Testis (tissue), 3 donors: ENCODE data around the gene PPP6R3. TPM values are rescaled to one million over a fixed set of nuclear protein-coding genes. Genes with fewer than 3 reads are reported as not detected.

Source experiments
- DNase-seq: peaks from one replicate; pipeline ENCODE4 v3.0.0-alpha.2; 2019
- H3K27ac ChIP-seq, 2 donors: fragments of 200-600 bp; sonication (generic); one replicate each; pipeline ENCODE4 v1.5.1; 2019
- H3K27me3 ChIP-seq: fragments of 200-600 bp; sonication (generic); one replicate; pipeline ENCODE4 v1.5.1; 2019
- H3K36me3 ChIP-seq: fragments of 200-600 bp; sonication (generic); one replicate; pipeline ENCODE4 v1.5.1; 2017; ENCODE audit warnings: low read depth; ENCODE audit errors: missing control alignments
- H3K4me1 ChIP-seq: fragments of 200-600 bp; sonication (generic); one replicate; pipeline ENCODE4 v1.5.1; 2019
- H3K4me3 ChIP-seq, 2 donors: fragments of 200-600 bp; sonication (generic); one replicate each; pipeline ENCODE4 v1.5.1; 2017 to 2019
- H3K9me3 ChIP-seq: fragments of 200-600 bp; sonication (generic); one replicate; pipeline ENCODE4 v1.5.1; 2017
- POLR2A ChIP-seq: fragments of 450-650 bp; IDR thresholded peaks from one replicate; pipeline ENCODE4 v1.6.1; 2017; ENCODE audit warnings: antibody characterized with exemption, mild to moderate bottlenecking, moderate library complexity
- WGBS, 2 donors: methylation state at CpG; one replicate each; pipeline ENCODE4 v1.1.5; 2018; 5-methylcytosine and 5-hydroxymethylcytosine counted together
- intact Hi-C: fragments of 100-400 bp; cut with DNase I; formaldehyde crosslinking; loops from one replicate; pipeline ENCODE4 v1.15.1; 2023; ENCODE audit warnings: low total_unique reads
- polyA plus RNA-seq: library from polyadenylated mRNA; stranded (reverse); fragments of 350-450 nt; fragmentation: Illumina TruSeq; extraction: RNeasy Lipid Tissue Mini Kit (QIAGEN cat#74804); gene quantifications from one replicate; pipeline ENCODE4 v1.2.3, GENCODE V29; 2014; ENCODE audit warnings: low read depth, low replicate concordance; ENCODE audit not compliant: insufficient read depth
- total RNA-seq, 2 donors: library from RNA; depleted of rRNA; stranded (reverse); fragments of >200 nt; gene quantifications; one replicate each; pipeline ENCODE4 v1.2.3, GENCODE V29; 2016
- TF ChIP-seq, protein P1 (sequence below), 3 experiments: fragments of 450-650 bp in 2 of 3; fragments of 200-600 bp in 1 of 3; sonication (generic) in 1 of 3; IDR thresholded peaks; one replicate each; pipeline ENCODE4 v1.5.1; 2016 to 2019; ENCODE audit warnings: antibody characterized with exemption in 3 of 3, mild to moderate bottlenecking in 2 of 3, moderate library complexity in 1 of 3

PPP6R3 gene
- total and polyA plus RNA-seq, 3 donors from 2014 or later, result 88.5 to 190 (median 188) TPM

DNA sequence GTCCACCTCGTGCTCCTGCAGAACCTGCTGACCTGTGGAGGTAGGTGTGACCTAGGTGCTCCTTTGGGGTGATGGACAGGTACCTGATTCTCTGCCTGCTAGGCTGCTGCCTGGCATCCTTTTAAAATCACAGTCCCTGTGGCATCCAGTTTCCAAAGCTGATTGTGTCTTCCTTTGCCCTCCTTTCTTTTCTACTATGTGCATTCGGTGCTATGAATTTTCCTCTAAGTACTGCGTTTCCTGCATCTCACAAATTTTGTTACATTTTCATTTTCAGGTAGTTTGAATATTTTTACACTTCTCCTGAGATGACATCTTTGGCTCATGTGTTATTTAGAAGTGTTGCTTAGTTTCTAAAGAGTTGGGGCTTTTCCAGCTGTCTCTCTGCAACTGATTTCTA lies 30.9 kb upstream of the PPP6R3 start:
- no peaks in the 10 kb centered on the region for H3K9me3 ChIP-seq
- H3K36me3 ChIP-seq, result no peaks in the 10 kb centered on the region
- H3K27ac ChIP-seq, result no peak overlapping the region
- intact Hi-C loops, result no loop called here
- no peak overlapping the region for H3K4me3 ChIP-seq
- H3K4me1 ChIP-seq, result no peaks in the 10 kb centered on the region
- no peaks in the 10 kb centered on the region for H3K27me3 ChIP-seq
- WGBS, 2 donors, result 94 to 97% methylated on average over 3 of the region's 3 CpGs
- no peak for DNase-seq
- TF ChIP-seq, protein P1, sequence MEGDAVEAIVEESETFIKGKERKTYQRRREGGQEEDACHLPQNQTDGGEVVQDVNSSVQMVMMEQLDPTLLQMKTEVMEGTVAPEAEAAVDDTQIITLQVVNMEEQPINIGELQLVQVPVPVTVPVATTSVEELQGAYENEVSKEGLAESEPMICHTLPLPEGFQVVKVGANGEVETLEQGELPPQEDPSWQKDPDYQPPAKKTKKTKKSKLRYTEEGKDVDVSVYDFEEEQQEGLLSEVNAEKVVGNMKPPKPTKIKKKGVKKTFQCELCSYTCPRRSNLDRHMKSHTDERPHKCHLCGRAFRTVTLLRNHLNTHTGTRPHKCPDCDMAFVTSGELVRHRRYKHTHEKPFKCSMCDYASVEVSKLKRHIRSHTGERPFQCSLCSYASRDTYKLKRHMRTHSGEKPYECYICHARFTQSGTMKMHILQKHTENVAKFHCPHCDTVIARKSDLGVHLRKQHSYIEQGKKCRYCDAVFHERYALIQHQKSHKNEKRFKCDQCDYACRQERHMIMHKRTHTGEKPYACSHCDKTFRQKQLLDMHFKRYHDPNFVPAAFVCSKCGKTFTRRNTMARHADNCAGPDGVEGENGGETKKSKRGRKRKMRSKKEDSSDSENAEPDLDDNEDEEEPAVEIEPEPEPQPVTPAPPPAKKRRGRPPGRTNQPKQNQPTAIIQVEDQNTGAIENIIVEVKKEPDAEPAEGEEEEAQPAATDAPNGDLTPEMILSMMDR (IDR thresholded peaks at IDR 0.05), result no peak
- TF ChIP-seq POLR2A, result no peak

DNA sequence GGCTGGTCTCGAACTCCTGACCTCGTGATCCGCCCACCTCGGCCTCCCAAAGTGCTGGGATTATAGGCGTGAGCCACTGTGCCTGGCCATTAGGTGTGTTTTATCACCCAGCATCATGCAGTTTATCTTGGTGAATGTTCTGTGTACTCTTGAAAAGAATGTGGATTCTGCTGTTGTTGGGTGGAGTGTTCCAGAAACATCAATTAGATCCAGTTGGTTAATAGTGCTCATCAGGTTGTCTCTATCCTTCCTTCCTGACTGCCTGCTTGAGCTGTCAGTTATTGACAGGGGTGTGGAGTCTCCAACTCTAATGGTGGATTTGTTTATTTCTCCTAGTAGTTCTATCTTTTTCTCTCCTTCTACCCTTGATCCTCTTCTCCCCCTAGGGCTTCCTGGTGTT lies 30.2 kb upstream of the PPP6R3 start:
- Histone ChIP-seq H3K27ac (no peak overlapping the region), H3K9me3 (no peaks in the 10 kb centered on the region), H3K4me1 (no peaks in the 10 kb centered on the region), H3K27me3 (no peaks in the 10 kb centered on the region), H3K36me3 (no peaks in the 10 kb centered on the region), H3K4me3 (no peak overlapping the region)
- no peak for DNase-seq
- intact Hi-C loops, result no loop called here
- TF ChIP-seq, protein P1 (IDR thresholded peaks at IDR 0.05), result no peak
- TF ChIP-seq POLR2A, result no peak
- 88 to 100% methylated on average over 5 of the region's 5 CpGs for WGBS, 2 donors

DNA sequence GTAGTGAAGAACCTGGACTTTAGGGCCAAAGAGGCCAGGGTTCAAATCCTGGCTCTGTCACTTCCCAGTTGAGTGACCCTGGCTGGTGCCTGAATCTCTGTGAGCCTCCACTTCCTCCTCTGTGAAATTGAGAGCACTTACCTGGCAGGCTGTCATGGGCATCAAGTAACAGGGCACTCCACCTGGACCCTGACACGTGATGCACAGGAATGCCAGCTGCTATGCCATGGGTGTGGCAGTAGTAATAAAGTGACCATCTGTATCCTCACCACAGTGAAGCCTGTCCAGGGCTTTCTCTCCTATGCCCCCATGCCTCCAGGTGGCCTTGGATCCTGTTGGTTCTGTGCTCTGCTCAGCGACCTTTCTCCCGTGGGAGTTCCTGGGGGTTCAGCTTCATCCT lies 29.8 kb upstream of the PPP6R3 start:
- TF ChIP-seq, protein P1 (IDR thresholded peaks at IDR 0.05), result no peak
- TF ChIP-seq POLR2A, result no peak
- Histone ChIP-seq H3K27ac (no peak overlapping the region), H3K36me3 (no peaks in the 10 kb centered on the region), H3K27me3 (no peaks in the 10 kb centered on the region), H3K9me3 (no peaks in the 10 kb centered on the region), H3K4me1 (no peaks in the 10 kb centered on the region), H3K4me3 (no peak overlapping the region)
- WGBS, 2 donors, result 76 to 80% methylated on average over 3 of the region's 3 CpGs
- no peak for DNase-seq
- intact Hi-C loops, result no loop called here

DNA sequence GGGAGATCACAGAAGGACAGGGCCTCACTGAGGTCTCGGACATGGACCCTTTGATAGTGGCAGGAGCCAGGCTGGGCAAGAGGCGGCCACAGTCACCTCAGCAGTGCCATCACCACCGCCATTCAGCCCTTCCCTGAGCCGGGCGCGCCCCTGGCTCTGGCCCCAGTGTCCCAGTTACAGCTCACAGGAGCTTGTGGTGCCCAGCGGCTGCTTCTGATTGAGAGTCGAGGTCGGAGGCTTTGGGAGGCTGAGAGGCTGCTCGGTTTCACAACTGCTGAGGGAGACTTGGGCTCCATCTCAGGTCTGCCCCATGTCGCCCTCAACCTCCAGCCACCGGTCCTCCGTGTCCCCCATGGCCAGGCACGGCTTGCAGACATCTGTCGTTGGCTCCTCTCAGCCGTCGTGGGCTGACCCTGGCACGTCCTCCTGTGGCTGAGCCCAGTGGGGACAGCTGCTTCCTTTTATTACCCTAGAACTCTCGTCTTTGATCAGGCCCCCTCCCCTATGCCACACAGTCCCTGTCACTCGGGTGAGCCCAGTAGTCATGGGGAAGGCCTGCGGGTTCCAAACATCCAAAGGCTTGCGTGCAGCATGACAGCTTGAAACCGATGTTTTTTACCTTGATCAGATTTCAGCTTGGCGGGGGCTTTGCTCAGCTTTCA lies 28.4 kb upstream of the PPP6R3 start:
- no peak for DNase-seq
- H3K36me3 ChIP-seq, result no peaks in the 10 kb centered on the region
- no peak overlapping the region for H3K4me3 ChIP-seq
- no peaks in the 10 kb centered on the region for H3K9me3 ChIP-seq
- H3K4me1 ChIP-seq, result no peaks in the 10 kb centered on the region
- intact Hi-C loops, result no loop called here
- 89 to 93% methylated on average over 4 to 24 of the region's 24 CpGs for WGBS, 2 donors
- TF ChIP-seq POLR2A, result no peak
- TF ChIP-seq, protein P1 (IDR thresholded peaks at IDR 0.05), result no peak
- H3K27me3 ChIP-seq, result no peaks in the 10 kb centered on the region
- H3K27ac ChIP-seq, result no peak overlapping the region

DNA sequence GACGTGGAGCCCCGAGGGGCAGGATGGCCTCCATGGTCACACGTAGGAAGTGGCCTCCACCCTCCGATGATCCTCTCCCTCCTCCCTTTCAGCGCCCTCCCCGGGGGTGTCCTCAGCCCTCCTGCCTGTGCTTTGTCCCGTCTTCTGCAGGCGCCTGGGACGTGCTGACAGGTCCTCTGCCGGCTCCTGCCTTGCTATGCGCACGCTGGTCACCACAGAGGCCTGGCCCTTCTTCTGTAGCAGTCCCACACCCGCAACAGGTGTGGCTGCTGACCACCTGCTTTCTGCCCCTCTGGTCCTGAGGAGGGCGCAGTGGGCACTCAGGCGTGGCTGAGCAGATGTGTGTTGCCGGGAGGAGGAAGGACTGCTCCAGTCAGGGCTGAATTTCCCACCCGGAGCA lies 27.7 kb upstream of the PPP6R3 start:
- Histone ChIP-seq H3K36me3 (no peaks in the 10 kb centered on the region), H3K4me3 (no peak overlapping the region), H3K9me3 (no peaks in the 10 kb centered on the region), H3K27me3 (no peaks in the 10 kb centered on the region), H3K4me1 (no peaks in the 10 kb centered on the region), H3K27ac (no peak overlapping the region)
- TF ChIP-seq, protein P1 (IDR thresholded peaks at IDR 0.05), result no peak
- no peak for TF ChIP-seq POLR2A
- no peak for DNase-seq
- 94 to 95% methylated on average over 12 to 17 of the region's 17 CpGs for WGBS, 2 donors
- intact Hi-C loops, result no loop called here
